PFSK-1 (cell line): Measurements from ENCODE around the gene FRA10AC1.

Source experiments
- SIN3A ChIP-seq: IDR thresholded peaks from 2 replicates; pipeline ENCODE4 v1.6.1; 2012; ENCODE audit warnings: mild to moderate bottlenecking, low read length, moderate library complexity, borderline replicate concordance; ENCODE audit not compliant: insufficient read depth
- TAF1 ChIP-seq: IDR thresholded peaks from 2 replicates; pipeline ENCODE4 v1.6.1; 2012; ENCODE audit warnings: low read length, control low read depth, borderline replicate concordance; ENCODE audit not compliant: insufficient read depth
- TF ChIP-seq, protein P1 (sequence below), 2 experiments: IDR thresholded peaks; 2 replicates each; pipeline versions ENCODE4 v1.6.1 to v1.8.0; 2011 to 2012; ENCODE audit warnings: low read depth in 2 of 2, low read length in 2 of 2, control low read depth in 1 of 2, inconsistent platforms in 1 of 2, mild to moderate bottlenecking in 1 of 2, moderate library complexity in 1 of 2; ENCODE audit not compliant: insufficient read depth in 1 of 2

DNA sequence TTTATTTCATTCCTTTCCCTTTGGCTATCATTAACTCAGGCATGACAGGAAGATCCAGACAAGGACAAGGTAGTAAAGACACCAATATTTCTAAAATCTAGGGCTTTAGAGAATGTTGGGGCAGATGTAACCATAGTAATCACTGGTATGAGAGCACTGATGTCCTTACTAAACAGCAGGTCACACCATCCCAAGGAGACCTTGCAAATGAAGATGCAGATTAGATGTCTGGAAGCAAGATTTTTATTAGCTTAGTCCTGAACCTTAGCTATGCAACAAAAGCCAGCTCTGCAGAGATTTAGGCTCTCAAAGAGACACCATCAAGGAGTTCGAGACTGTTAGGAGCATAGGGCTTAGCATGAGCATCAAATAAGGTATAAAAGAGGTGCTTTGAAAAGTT is 23.6 kb upstream of the FRA10AC1 start:
- no peak for TF ChIP-seq TAF1
- TF ChIP-seq SIN3A, result no peak
- TF ChIP-seq, protein P1, sequence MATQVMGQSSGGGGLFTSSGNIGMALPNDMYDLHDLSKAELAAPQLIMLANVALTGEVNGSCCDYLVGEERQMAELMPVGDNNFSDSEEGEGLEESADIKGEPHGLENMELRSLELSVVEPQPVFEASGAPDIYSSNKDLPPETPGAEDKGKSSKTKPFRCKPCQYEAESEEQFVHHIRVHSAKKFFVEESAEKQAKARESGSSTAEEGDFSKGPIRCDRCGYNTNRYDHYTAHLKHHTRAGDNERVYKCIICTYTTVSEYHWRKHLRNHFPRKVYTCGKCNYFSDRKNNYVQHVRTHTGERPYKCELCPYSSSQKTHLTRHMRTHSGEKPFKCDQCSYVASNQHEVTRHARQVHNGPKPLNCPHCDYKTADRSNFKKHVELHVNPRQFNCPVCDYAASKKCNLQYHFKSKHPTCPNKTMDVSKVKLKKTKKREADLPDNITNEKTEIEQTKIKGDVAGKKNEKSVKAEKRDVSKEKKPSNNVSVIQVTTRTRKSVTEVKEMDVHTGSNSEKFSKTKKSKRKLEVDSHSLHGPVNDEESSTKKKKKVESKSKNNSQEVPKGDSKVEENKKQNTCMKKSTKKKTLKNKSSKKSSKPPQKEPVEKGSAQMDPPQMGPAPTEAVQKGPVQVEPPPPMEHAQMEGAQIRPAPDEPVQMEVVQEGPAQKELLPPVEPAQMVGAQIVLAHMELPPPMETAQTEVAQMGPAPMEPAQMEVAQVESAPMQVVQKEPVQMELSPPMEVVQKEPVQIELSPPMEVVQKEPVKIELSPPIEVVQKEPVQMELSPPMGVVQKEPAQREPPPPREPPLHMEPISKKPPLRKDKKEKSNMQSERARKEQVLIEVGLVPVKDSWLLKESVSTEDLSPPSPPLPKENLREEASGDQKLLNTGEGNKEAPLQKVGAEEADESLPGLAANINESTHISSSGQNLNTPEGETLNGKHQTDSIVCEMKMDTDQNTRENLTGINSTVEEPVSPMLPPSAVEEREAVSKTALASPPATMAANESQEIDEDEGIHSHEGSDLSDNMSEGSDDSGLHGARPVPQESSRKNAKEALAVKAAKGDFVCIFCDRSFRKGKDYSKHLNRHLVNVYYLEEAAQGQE (IDR thresholded peaks at IDR 0.05; ENCODE audit: insufficient read depth in 1 of 2, low read depth in 2 of 2, low read length in 2 of 2), result no peak
